SK-N-SH (cell line): ENCODE data around the gene LIMA1. TPM values are rescaled to one million over a fixed set of nuclear protein-coding genes. Genes with fewer than 3 reads are reported as not detected.

Experiments
- CTCF ChIA-PET: fragments of 300-600, 350-600 bp; formaldehyde crosslinking; extraction: SDS; loops from one replicate; lab custom pipeline; 2021; lab: Yijun Ruan, JAX
- POLR2A ChIA-PET: fragments of 350-600 bp; sonication (Branson Sonifier 250); formaldehyde crosslinking; extraction: SDS; loops from one replicate; lab custom pipeline; 2020; ENCODE audit warnings: antibody characterized with exemption, inconsistent platforms; lab: Yijun Ruan, JAX
- DNase-seq: peaks from one replicate; pipeline ENCODE4 v3.0.0; 2012
- H2AFZ ChIP-seq: fragments of 200-600 bp; sonication (generic); 2 replicates; pipeline ENCODE4 v1.8.1; 2016; ENCODE audit warnings: antibody characterized with exemption, mild to moderate bottlenecking, low read depth
- H3F3A ChIP-seq: fragments of 200-600 bp; sonication (generic); replicated peaks from 2 replicates; pipeline ENCODE3; 2016; ENCODE audit warnings: antibody characterized with exemption, mild to moderate bottlenecking; ENCODE audit not compliant: insufficient read depth
- H3K27ac ChIP-seq, 2 experiments: fragments of 200-500 bp in 1 of 2; fragments of 200-600 bp in 1 of 2; sonication (Bioruptor generic) in 1 of 2; sonication (generic), shearing (Covaris generic) in 1 of 2; 2 replicates each; pipeline versions ENCODE4 v1.5.1 to v1.6.1; 2014 to 2016; ENCODE audit warnings: low read depth in 2 of 2, inconsistent platforms in 1 of 2, low read length in 1 of 2, mild to moderate bottlenecking in 1 of 2, mixed read lengths in 1 of 2
- H3K27me3 ChIP-seq: fragments of 200-600 bp; sonication (generic), shearing (Covaris generic); 2 replicates; pipeline ENCODE4 v1.6.1; 2016; ENCODE audit warnings: mixed run types; ENCODE audit not compliant: insufficient read depth
- H3K36me3 ChIP-seq, 2 experiments: fragments of 200-500 bp in 1 of 2; fragments of 200-600 bp in 1 of 2; sonication (Bioruptor generic) in 1 of 2; sonication (generic) in 1 of 2; replicated peaks in 1 of 2; 2 replicates each; pipeline versions ENCODE3 to v1.5.1; 2014 to 2016; ENCODE audit warnings: low read length in 1 of 2, mild to moderate bottlenecking in 1 of 2; ENCODE audit not compliant: insufficient read depth in 2 of 2, control insufficient read depth in 1 of 2
- H3K4me1 ChIP-seq, 2 experiments: fragments of 200-500 bp in 1 of 2; fragments of 200-600 bp in 1 of 2; sonication (Bioruptor generic) in 1 of 2; sonication (generic), shearing (Covaris generic) in 1 of 2; 2 replicates each; pipeline versions ENCODE4 v1.5.1 to v1.6.1; 2014 to 2016; ENCODE audit warnings: low read depth in 1 of 2, low read length in 1 of 2, mixed run types in 1 of 2; ENCODE audit not compliant: insufficient read depth in 2 of 2, control insufficient read depth in 1 of 2
- H3K4me2 ChIP-seq: fragments of 200-600 bp; sonication (generic), shearing (Covaris generic); 2 replicates; pipeline ENCODE4 v1.6.1; 2017; ENCODE audit warnings: mixed run types
- H3K4me3 ChIP-seq, 2 experiments: fragments of 200-500 bp in 1 of 2; fragments of 200-600 bp in 1 of 2; sonication (Bioruptor generic) in 1 of 2; sonication (generic), shearing (Covaris generic) in 1 of 2; 2 replicates each; pipeline versions ENCODE4 v1.5.1 to v1.8.1; 2014 to 2016; ENCODE audit warnings: low read depth in 2 of 2, inconsistent platforms in 1 of 2, low read length in 1 of 2, mild to moderate bottlenecking in 1 of 2, mixed read lengths in 1 of 2, moderate library complexity in 1 of 2
- H3K79me2 ChIP-seq: fragments of 200-600 bp; sonication (generic); 2 replicates; pipeline ENCODE4 v1.8.1; 2017; ENCODE audit warnings: mild to moderate bottlenecking; ENCODE audit not compliant: insufficient read depth
- H3K9ac ChIP-seq: fragments of 200-600 bp; sonication (generic); 2 replicates; pipeline ENCODE4 v1.6.1; 2017; ENCODE audit warnings: mixed run types
- H3K9me2 ChIP-seq: fragments of 200-600 bp; sonication (generic); 2 replicates; pipeline ENCODE4 v1.6.1; 2017; ENCODE audit warnings: mixed run types
- H3K9me3 ChIP-seq: fragments of 200-600 bp; sonication (generic); 2 replicates; pipeline ENCODE4 v1.6.1; 2017; ENCODE audit warnings: mixed run types, mild to moderate bottlenecking, moderate library complexity
- H4K20me1 ChIP-seq: fragments of 200-600 bp; sonication (generic); 2 replicates; pipeline ENCODE4 v1.6.1; 2017; ENCODE audit warnings: mild to moderate bottlenecking, mixed run types; ENCODE audit not compliant: insufficient read depth
- ELF1 ChIP-seq: IDR thresholded peaks from 2 replicates; pipeline ENCODE4 v1.4.0; 2012
- GATA2 ChIP-seq: sonication (generic); formaldehyde crosslinking; IDR thresholded peaks from 2 replicates; pipeline ENCODE4 v1.5.0; 2020; ENCODE audit warnings: mild to moderate bottlenecking, missing genetic modification reagents
- POLR2AphosphoS5 ChIP-seq: IDR thresholded peaks from 2 replicates; pipeline ENCODE4 v1.6.1; 2012; ENCODE audit warnings: low read depth, low read length
- RCOR1 ChIP-seq: fragments of 150-350 bp; IDR thresholded peaks from 2 replicates; pipeline ENCODE4 v1.6.1; 2017; ENCODE audit warnings: antibody characterized with exemption, low read length
- RXRA ChIP-seq: IDR thresholded peaks from 2 replicates; pipeline ENCODE4 v1.4.0; 2012; ENCODE audit warnings: low read depth, mild to moderate bottlenecking, borderline replicate concordance
- TCF12 ChIP-seq: IDR thresholded peaks from 2 replicates; pipeline ENCODE4 v1.4.0; 2012
- WGBS: methylation state at CpG from one replicate; pipeline ENCODE4 v1.1.6; 2017; ENCODE audit warnings: low lambda C conversion rate; 5-methylcytosine and 5-hydroxymethylcytosine counted together
- polyA plus RNA-seq, 3 experiments: library from polyadenylated mRNA; depleted of rRNA; stranded (reverse); fragments of >200 nt; gene quantifications; 2 replicates each; pipeline ENCODE4 v1.2.3, GENCODE V29; 2012
- TF ChIP-seq, protein P1 (sequence below): fragments of 200-600 bp; sonication (generic); IDR thresholded peaks from 2 replicates; pipeline ENCODE4 v1.6.1; 2017; ENCODE audit warnings: antibody characterized with exemption, mild to moderate bottlenecking, moderate library complexity
- TF ChIP-seq, protein P2 (sequence below): IDR thresholded peaks from 2 replicates; pipeline ENCODE4 v1.4.0; 2012; ENCODE audit warnings: low read depth, borderline replicate concordance

Gene LIMA1
- polyA plus RNA-seq, 1 of the 3 experiments (the other 2 are of a cell fraction): 96.6 TPM

DNA sequence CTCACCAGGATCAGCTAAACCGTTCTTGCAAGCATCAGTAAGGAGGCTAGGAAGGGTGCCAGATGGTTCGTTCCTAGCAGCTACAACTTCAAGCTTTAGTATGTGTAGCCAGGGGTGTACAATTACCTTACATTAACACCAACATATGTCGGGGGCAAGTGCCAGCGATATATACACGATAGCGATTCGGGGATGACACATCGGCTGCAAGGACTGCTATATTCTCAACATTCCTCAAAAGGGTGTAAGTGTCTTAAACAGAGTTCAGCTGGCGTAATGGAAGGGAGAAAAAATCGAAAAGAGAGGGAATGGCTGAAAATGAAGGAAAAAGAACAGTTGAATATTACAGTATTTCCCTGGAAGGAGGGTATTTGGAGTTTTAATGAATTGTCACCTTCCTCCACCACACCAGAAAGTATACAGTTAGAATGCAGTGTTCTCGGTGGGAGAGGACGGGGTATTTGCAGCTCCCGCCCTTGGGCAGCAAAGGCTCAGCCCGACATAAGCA lies 545 bp downstream of the LIMA1 start (continued):
- TF ChIP-seq, protein P1, sequence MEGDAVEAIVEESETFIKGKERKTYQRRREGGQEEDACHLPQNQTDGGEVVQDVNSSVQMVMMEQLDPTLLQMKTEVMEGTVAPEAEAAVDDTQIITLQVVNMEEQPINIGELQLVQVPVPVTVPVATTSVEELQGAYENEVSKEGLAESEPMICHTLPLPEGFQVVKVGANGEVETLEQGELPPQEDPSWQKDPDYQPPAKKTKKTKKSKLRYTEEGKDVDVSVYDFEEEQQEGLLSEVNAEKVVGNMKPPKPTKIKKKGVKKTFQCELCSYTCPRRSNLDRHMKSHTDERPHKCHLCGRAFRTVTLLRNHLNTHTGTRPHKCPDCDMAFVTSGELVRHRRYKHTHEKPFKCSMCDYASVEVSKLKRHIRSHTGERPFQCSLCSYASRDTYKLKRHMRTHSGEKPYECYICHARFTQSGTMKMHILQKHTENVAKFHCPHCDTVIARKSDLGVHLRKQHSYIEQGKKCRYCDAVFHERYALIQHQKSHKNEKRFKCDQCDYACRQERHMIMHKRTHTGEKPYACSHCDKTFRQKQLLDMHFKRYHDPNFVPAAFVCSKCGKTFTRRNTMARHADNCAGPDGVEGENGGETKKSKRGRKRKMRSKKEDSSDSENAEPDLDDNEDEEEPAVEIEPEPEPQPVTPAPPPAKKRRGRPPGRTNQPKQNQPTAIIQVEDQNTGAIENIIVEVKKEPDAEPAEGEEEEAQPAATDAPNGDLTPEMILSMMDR: no peak
- TF ChIP-seq RXRA (no peak), RCOR1 (no peak), TCF12 (no peak), ELF1 (no peak), POLR2AphosphoS5 (no peak)
- TF ChIP-seq, protein P2, sequence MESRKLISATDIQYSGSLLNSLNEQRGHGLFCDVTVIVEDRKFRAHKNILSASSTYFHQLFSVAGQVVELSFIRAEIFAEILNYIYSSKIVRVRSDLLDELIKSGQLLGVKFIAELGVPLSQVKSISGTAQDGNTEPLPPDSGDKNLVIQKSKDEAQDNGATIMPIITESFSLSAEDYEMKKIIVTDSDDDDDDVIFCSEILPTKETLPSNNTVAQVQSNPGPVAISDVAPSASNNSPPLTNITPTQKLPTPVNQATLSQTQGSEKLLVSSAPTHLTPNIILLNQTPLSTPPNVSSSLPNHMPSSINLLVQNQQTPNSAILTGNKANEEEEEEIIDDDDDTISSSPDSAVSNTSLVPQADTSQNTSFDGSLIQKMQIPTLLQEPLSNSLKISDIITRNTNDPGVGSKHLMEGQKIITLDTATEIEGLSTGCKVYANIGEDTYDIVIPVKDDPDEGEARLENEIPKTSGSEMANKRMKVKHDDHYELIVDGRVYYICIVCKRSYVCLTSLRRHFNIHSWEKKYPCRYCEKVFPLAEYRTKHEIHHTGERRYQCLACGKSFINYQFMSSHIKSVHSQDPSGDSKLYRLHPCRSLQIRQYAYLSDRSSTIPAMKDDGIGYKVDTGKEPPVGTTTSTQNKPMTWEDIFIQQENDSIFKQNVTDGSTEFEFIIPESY: no peak

DNA sequence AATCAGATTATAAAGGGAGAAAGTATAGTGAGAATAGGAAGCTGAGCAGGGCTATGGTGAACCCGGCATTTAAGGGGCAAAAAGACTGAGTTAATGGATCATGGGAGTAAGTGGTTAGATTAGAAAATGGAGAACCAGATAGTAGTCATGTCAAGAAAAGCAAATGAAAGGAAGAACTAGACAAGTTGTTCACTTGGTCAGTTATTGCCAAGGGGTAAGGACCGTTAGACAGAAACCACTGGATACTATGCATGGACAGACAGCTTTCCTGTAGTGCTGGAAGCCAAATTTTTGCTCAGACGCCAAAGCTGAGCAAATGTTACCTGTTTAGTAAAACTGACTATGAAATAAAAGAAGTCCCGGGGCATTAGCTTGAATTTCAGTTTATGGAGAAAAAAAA lies 3.8 kb downstream of the LIMA1 start:
- WGBS: 89% methylated on average over 4 of the region's 4 CpGs
- H3K27me3 ChIP-seq: no peaks in the 10 kb centered on the region
- no peak overlapping the region for H3K4me3 ChIP-seq
- H3K4me2 ChIP-seq: no peak overlapping the region
- no peaks in the 10 kb centered on the region for H3K36me3 ChIP-seq
- no peaks in the 10 kb centered on the region for H3K9me3 ChIP-seq
- H3K9ac ChIP-seq: no peak overlapping the region
- H3K9me2 ChIP-seq: no peaks in the 10 kb centered on the region
- no peak for DNase-seq
- peaks cover 0 to 16% of the 10 kb centered on the region in 2 experiments; a peak in 2 of 4 replicates for H3K4me1 ChIP-seq
- TF ChIP-seq TCF12: no peak
- peaks cover 7% of the 10 kb centered on the region for H3F3A ChIP-seq
- no peaks in the 10 kb centered on the region for H4K20me1 ChIP-seq
- peaks cover 8% of the 10 kb centered on the region; the same call in 1 of the 2 replicates for H3K79me2 ChIP-seq
- POLR2A ChIA-PET: no interaction called here
- no peak overlapping the region for H3K27ac ChIP-seq
- no peak overlapping the region for H2AFZ ChIP-seq
- CTCF ChIA-PET: interaction anchor here (1.1 kb wide), 1 partner anchor 9 kb away, joined by 4 read pairs; no protein-coding TSS in a partner anchor

DNA sequence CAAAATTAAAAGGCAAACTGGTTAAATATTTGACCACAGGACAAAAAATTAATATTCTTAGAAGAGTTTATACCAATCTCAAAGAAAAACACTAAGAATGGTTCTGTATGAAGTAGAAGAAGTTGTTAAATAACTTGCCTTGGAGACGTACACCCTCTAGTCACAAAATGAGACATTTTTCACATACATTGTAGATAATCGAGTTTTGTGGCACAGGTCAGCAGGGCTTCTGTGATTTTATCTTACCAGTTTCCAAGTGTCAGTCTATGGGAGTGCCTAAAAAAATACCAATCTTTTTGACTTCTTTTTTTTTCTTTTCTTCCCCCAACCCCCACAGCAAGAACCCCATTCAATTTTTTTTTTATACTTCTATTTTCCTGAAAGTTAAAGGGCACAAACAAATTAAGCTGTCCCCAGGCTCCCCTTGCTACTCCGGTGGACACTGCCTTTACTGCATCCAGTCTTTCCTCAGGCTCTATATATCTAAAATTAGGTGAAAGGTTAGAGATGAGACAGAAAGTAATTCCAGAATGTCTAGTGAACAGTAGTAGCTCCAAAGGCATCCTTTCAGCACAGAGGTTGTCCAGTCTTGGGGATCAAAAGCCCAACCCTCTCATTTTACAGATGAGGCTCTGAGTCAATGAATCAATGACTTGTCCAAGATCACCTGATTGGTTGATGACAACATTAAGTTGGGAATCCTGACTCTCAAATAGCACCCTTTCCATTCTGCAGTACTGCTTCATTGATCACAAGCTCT lies 6.2 kb downstream of the LIMA1 start:
- ChIA-PET CTCF (no interaction called here), POLR2A (no interaction called here)
- WGBS: 65% methylated on average over 3 of the region's 3 CpGs
- H3K79me2 ChIP-seq: no peaks in the 10 kb centered on the region
- H3K27me3 ChIP-seq: no peaks in the 10 kb centered on the region
- H3F3A ChIP-seq: peaks cover 15% of the 10 kb centered on the region
- H3K9me2 ChIP-seq: no peaks in the 10 kb centered on the region
- no peak overlapping the region for H3K4me3 ChIP-seq
- no peak for TF ChIP-seq GATA2 (CRISPR knock-in tag)
- TF ChIP-seq, protein P1: peak; percentile 23; the same call in 1 of the 2 replicates
- TF ChIP-seq, all 33 proteins: peak for 1
- Histone ChIP-seq H2AFZ (no peak overlapping the region), H3K9ac (no peak overlapping the region), H3K4me2 (no peak overlapping the region), H3K27ac (no peak overlapping the region), H3K9me3 (no peaks in the 10 kb centered on the region), H4K20me1 (no peaks in the 10 kb centered on the region), H3K36me3 (no peaks in the 10 kb centered on the region), H3K4me1 (peaks cover 0 to 4% of the 10 kb centered on the region in 2 experiments; a peak in 2 of 4 replicates)
- DNase-seq: peak; percentile 19
